Upper lobe of left lung (tissue), 6 donors: Measurements from ENCODE around the gene QRICH1. TPM values are rescaled to one million over a fixed set of nuclear protein-coding genes. Genes with fewer than 3 reads are reported as not detected.

Experiments
- ATAC-seq, 2 donors: fragments of 200-7000 bp; cut with Tn5 transposase; one replicate each; pipeline ENCODE4 v1.9.1; 2022; ENCODE audit warnings: mild to moderate bottlenecking in 2 of 2, moderate library complexity in 2 of 2; ENCODE audit not compliant: low FRiP score in 2 of 2
- DNase-seq, 2 donors: peaks; one replicate each; pipeline ENCODE4 v3.0.0-alpha.2; 2019 to 2020
- H3K27ac ChIP-seq, 4 donors: fragments of 200-600 bp; sonication (generic); one replicate each; pipeline ENCODE4 v1.5.1; 2016 to 2019
- H3K27me3 ChIP-seq, 4 donors: fragments of 200-600 bp; sonication (generic); one replicate each; pipeline ENCODE4 v1.5.1; 2017 to 2019
- H3K36me3 ChIP-seq, 4 donors: fragments of 200-600 bp; sonication (generic); one replicate each; pipeline ENCODE4 v1.5.1; 2016 to 2019
- H3K4me1 ChIP-seq, 4 donors: fragments of 200-600 bp; sonication (generic); one replicate each; pipeline ENCODE4 v1.5.1; 2018 to 2019
- H3K4me3 ChIP-seq, 4 donors: fragments of 200-600 bp; sonication (generic); one replicate each; pipeline ENCODE4 v1.5.1; 2017 to 2019; ENCODE audit warnings: mild to moderate bottlenecking in 2 of 4, moderate library complexity in 1 of 4
- H3K9me3 ChIP-seq, 4 donors: fragments of 200-600 bp; sonication (generic); one replicate each; pipeline ENCODE4 v1.5.1; 2018 to 2019
- CTCF ChIP-seq, 6 experiments: fragments of 450-650 bp in 4 of 6; fragments of 200-600 bp in 2 of 6; sonication (generic) in 2 of 6; IDR thresholded peaks; one replicate each; pipeline ENCODE4 v1.5.1; 2016 to 2019; ENCODE audit warnings: antibody characterized with exemption in 6 of 6
- EP300 ChIP-seq, 4 donors: sonication (generic); formaldehyde crosslinking; IDR thresholded peaks; one replicate each; pipeline ENCODE4 v1.5.1; 2017; ENCODE audit warnings: antibody characterized with exemption in 4 of 4, control low read depth in 2 of 4
- POLR2A ChIP-seq, 4 donors: fragments of 450-650 bp; IDR thresholded peaks; one replicate each; pipeline ENCODE4 v1.5.1; 2016 to 2017; ENCODE audit warnings: antibody characterized with exemption in 4 of 4, mild to moderate bottlenecking in 2 of 4
- POLR2AphosphoS5 ChIP-seq, 2 donors: sonication (generic); formaldehyde crosslinking; IDR thresholded peaks; one replicate each; pipeline ENCODE4 v1.5.1; 2017; ENCODE audit warnings: antibody characterized with exemption in 2 of 2
- WGBS, 2 donors: methylation state at CpG; one replicate each; pipeline ENCODE4 v1.1.5; 2017 to 2018; 5-methylcytosine and 5-hydroxymethylcytosine counted together
- total RNA-seq, 6 donors: library from RNA; depleted of rRNA in 4 of 6; stranded (reverse); fragments of >200 nt in 4 of 6; gene quantifications; one replicate each; pipeline versions ENCODE4 v1.1.0 to v1.2.1, GENCODE V29; 2016 to 2021
- donor health status: DM: no; HTN: no; CAD: no; lungs with moderate emphysema.
- donor health status: DM: no; HTN: yes; CAD: no; lungs with severe emphysema.

The QRICH1 gene
- total RNA-seq, 6 donors from 2014 or later, result 65.6 to 145 (median 74.2) TPM

GRCh38 chr3:48989796-48990635 is 103.9 kb downstream of the QRICH1 start, which contains the start of gene P4HTM:
Gene P4HTM (plus strand): TSS chr3:48990241. CDS start chr3:48990257, 16 bp downstream.
- 1 to 2% methylated on average over 8 to 13 of the region's 91 CpGs for WGBS, 2 donors
- no peaks in the 10 kb centered on the region for H3K9me3 ChIP-seq
- H3K36me3 ChIP-seq, result peaks cover 0 to 18% (median 8%) of the 10 kb centered on the region in 4 donors
- no peaks in the 10 kb centered on the region for H3K27me3 ChIP-seq
- peak within 1 kb of the TSS; percentile 73 to 94 (median 88) for H3K4me3 ChIP-seq
- H3K4me1 ChIP-seq, result peaks cover 23 to 33% (median 27%) of the 10 kb centered on the region in 4 donors
- peak; percentile 85 to 95 for DNase-seq
- peak; percentile 80 for TF ChIP-seq POLR2AphosphoS5 (IDR thresholded peaks at IDR 0.05)
- peak in 4 of 6 experiments; percentile 27 to 51 (median 44) for TF ChIP-seq CTCF (IDR thresholded peaks at IDR 0.05)
- peak in 1 of 4 donors; percentile 46 for TF ChIP-seq POLR2A (IDR thresholded peaks at IDR 0.05)
- peak in 1 of 4 donors; percentile 3 for TF ChIP-seq EP300 (IDR thresholded peaks at IDR 0.05)
- peak; percentile 89 to 93 for ATAC-seq
- H3K27ac ChIP-seq, result peak within 1 kb of the TSS; percentile 87 to 92 (median 90)

DNA sequence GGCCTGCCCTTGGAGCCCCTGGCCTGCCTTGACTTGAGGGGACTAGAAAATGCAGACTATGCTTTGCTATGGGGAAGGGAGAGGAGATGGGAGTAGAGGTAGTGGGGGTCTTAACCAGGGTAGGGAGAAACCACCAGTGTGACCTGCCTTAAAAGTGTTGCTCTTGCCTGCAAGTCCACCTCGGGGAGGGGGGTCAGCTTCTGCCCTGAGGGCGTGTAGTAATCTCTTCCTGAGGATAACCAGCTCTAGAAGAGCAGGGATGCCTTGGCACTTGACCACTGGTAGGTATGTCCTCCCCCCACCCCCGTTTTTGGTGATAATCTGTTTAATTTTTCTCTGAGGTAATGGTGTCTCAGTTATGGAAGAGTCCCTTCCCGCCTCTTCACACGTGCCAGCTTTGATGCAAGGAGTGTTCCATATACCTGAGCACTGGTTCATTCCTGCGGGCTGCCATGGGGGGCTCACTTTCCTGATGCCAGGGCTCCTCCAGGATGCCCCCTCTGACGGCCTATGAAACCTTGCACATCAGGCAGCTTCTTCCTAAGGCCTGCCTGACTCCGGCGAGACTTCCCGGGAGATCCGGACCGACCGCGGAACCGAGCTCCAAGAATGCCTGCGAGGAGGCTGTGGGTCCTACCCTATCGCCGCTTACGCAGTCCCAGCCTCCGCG is 104.6 kb downstream of the QRICH1 start:
- Histone ChIP-seq H3K4me1 (peaks cover 23 to 33% (median 27%) of the 10 kb centered on the region in 4 donors), H3K27me3 (no peaks in the 10 kb centered on the region), H3K36me3 (peaks cover 0 to 26% (median 14%) of the 10 kb centered on the region in 4 donors), H3K9me3 (no peaks in the 10 kb centered on the region), H3K27ac (peak overlapping the region; percentile 87 to 92 (median 90)), H3K4me3 (peak overlapping the region; percentile 42 to 94 (median 78))
- DNase-seq, result no peak
- no peak for TF ChIP-seq POLR2AphosphoS5 (IDR thresholded peaks at IDR 0.05)
- no peak for TF ChIP-seq CTCF (IDR thresholded peaks at IDR 0.05)
- no peak for TF ChIP-seq EP300 (IDR thresholded peaks at IDR 0.05)
- TF ChIP-seq POLR2A (IDR thresholded peaks at IDR 0.05), result no peak
- 6 to 11% methylated on average over 8 to 19 of the region's 21 CpGs for WGBS, 2 donors
- ATAC-seq, result no peak

DNA sequence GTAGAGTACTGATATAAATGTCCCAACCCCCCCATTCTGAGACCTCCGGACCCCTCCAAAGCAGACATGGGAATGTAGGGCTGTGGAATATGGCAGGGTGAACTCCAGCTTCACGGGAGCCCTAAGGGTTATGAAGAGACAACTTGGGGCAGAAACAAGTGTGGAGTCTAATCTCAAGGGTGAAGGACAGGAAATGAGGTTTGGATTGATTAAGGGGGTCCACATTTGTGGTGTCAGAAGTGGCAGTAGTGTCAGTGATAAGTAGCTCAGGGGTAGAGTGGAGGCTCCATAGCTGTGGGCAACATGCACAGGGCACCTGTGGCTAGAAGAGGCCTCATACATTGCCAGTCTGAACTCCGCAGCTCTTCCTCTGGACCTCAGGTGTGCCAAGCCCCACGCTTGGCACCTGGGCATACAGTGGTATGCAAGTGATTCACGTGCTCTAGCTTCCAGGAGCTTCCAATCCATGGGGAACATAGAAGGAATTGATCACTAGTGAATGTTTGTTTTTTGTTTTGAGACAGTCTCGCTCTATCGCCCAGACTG is 108.0 kb downstream of the QRICH1 start:
- no peak for DNase-seq
- Histone ChIP-seq H3K27me3 (no peaks in the 10 kb centered on the region), H3K4me3 (no peak overlapping the region)

DNA sequence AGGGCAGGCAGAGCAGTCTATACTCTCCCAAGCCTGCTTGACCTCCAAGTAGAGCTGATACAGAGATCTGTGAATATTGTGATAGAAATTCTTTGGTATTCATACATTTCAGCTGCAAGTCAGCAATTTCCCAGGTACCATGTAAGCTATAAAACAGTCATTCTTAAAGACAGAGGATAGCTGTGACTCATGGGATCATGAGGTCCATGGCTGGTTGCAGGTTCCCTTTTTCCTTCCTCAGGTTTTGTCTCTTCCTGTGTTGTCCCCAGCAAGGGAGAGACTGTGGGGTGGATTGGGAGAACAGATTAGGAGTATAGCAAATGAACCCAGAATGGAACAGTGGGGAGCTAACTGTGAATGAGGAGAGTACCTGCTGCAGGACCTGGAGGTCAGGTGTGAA is 109.2 kb downstream of the QRICH1 start:
- Histone ChIP-seq H3K27me3 (no peaks in the 10 kb centered on the region), H3K4me3 (no peak overlapping the region), H3K9me3 (no peaks in the 10 kb centered on the region), H3K4me1 (peaks cover 7 to 17% (median 10%) of the 10 kb centered on the region in 4 donors), H3K27ac (no peak overlapping the region), H3K36me3 (peaks cover 14 to 66% (median 53%) of the 10 kb centered on the region in 4 donors)
- ATAC-seq, result no peak
- DNase-seq, result no peak
- TF ChIP-seq POLR2A (IDR thresholded peaks at IDR 0.05), result no peak
- no peak for TF ChIP-seq CTCF (IDR thresholded peaks at IDR 0.05)
- TF ChIP-seq EP300 (IDR thresholded peaks at IDR 0.05), result no peak
- no peak for TF ChIP-seq POLR2AphosphoS5 (IDR thresholded peaks at IDR 0.05)

More for the DNA sequence above, 108.0 kb downstream of the QRICH1 start:
- Histone ChIP-seq H3K27ac (no peak overlapping the region), H3K9me3 (no peaks in the 10 kb centered on the region), H3K36me3 (peaks cover 5 to 55% (median 41%) of the 10 kb centered on the region in 4 donors), H3K4me1 (peaks cover 10 to 23% (median 13%) of the 10 kb centered on the region in 4 donors)
- no peak for TF ChIP-seq POLR2AphosphoS5 (IDR thresholded peaks at IDR 0.05)
- no peak for TF ChIP-seq CTCF (IDR thresholded peaks at IDR 0.05)
- no peak for TF ChIP-seq POLR2A (IDR thresholded peaks at IDR 0.05)
- TF ChIP-seq EP300 (IDR thresholded peaks at IDR 0.05), result no peak
- no peak for ATAC-seq
- 93 to 96% methylated on average over 5 to 7 of the region's 7 CpGs for WGBS, 2 donors
